EL (cell line): ENCODE measurements around the gene SLC6A9.

Experiments used
- DNase-seq: peaks from one replicate; pipeline ENCODE4 v3.0.0-alpha.2; 2016

The SLC6A9 gene

DNA sequence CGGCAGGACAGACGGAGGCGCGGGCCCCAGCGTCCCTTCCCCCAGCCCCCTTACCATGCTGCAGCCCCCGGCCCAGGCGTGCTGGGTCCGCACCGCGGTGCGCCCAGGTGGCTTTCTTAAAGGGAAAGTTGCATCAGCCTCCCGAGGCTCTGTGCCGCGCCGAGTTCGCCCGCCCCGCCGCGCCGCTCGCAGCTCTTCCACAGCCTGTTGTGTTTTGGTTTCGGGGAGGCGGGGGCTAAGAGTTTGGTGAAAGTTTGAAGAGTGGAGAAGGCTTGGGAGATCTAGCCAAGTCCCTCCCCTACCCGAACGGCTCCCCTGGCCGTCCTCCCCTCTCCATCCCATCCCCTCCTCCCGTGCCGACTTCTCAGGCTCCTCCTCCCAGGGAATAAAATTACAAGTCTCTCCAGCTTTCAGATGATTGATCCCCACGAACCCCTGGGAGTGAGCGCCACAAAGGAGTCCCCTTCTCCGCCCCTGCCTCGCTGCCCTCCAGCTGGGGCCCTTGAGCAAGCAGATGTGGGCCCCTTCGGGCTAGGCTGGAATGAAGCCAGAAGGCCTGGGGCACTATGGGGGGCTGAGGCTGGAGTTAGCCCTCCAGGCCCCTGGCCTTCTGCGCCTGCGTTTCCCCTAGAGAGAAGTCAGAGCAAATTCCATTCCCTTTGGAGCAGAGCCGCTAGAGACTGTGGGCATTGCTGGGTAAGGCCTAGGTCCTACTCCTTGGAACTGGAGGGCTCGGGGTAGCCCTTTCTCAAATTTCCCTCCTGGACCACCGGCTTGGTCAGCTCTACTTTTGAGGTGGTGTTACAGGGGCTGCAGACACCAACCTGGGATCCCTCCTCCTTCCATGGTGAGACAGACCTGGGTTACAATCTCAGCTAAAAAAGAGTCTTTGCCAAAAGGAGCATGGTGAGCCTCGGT, at the start of gene SLC6A9:
TSS of gene SLC6A9 (minus strand) at position 211 of the 918 bp plus-strand sequence. CDS start 7,185 bp downstream, outside the sequence.
- DNase-seq: peak; percentile 84

- DNase-seq: no peak
Observed at GRCh38 chr1:44079566-44079965, 48.3 kb upstream of the SLC6A9 start.

DNA sequence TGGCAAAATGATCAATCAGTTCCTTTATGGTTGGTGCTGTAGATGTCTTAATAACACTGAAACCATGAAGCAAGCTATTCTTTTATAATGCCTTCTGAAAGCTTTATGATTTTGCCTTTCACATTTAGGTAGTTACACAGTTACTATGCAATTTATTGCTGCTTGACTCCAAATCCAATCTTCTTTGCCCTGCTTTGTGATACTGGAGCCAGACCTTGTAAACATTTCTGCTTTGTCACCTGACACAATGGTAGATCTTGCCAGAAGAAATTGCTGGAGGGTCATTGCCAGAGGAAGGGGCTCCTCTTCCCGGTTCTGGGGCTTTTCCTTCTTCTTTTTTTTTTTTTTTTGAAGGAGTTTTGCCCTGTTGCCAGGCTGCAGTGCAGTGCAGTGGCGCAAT, 46.8 kb upstream of the SLC6A9 start:
- no peak for DNase-seq

GRCh38 chr1:44077421-44077820, 46.2 kb upstream of the SLC6A9 start:
- no peak for DNase-seq

DNA sequence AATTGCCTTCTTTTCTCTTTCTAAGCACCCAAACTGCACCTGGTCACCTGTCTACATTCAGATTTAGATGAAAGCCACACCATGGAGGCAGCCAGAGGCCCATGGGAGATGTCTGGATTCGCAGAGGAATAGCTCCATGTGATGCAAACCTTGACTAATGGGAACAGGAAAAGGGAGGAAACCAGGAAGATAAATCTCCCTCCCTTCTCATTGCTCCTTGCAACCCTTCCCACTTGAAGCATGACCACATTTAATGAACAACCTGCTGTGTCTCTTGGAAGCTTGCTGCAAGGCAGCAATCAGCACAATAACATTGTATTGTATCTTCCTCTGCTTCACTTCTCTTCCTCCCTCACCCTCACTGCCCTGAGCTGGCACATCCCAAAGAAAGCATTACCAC, 44.8 kb upstream of the SLC6A9 start:
- no peak for DNase-seq

GRCh38 chr1:44074415-44074814, 43.2 kb upstream of the SLC6A9 start:
- DNase-seq: no peak

DNA sequence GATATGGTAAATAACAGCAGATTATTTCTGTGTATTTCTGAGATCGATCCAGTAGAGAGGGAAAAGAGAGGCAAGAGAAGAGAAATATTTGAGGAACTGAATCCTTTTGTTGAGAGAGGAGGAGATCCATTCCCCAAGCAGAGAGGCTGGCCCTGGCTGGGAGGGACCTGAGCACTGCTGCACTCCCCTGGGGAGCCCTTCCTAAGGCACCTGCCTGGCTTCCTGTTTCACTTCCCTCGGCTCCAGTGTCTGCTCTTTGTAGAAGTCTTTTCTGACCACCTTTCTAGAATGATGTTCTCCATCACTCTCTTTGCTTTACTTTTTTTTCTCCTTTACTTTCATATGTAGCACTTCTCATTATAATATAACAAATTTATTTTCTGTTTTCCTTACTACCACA, 42.3 kb upstream of the SLC6A9 start:
- DNase-seq: no peak

DNA sequence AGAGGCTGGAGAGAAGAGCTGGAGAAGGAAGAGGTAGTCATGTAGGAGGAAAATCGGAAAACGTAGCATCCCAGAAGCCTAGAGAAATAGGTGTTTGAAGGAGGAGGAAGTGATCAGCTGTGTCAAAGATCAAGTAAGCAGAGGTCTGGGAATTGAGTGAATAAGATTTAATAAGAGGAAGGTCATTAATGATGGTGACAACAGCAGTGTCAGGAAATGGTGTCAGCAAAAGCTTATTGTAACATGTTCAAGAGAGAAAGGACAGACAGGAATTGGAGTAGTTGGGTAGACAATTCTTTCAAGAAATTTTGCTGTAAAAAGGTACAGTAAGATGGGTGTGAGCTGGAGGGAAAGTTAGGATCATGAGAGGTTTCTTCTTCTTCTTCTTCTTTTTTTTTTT, 41.6 kb upstream of the SLC6A9 start:
- DNase-seq: no peak

DNA sequence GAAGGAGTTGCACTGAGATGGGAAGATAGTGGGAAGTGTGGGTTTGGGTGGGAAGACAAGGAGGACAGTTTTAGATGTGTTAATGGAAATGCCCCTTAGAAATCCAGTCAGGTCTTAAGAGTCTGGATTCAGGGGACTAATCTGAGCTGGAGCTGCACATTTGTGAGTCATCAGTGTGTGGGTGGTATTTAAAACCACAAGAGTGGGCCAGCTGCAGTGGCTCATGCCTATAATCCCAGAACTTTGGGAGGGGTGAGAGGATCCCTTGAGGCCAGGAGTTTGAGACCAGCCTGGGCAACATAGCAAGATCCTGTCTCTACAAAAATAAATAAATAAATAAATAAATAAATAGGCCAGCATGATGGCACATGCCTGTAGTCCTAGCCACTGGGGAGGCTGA, 40.9 kb upstream of the SLC6A9 start:
- DNase-seq: peak; percentile 92

DNA sequence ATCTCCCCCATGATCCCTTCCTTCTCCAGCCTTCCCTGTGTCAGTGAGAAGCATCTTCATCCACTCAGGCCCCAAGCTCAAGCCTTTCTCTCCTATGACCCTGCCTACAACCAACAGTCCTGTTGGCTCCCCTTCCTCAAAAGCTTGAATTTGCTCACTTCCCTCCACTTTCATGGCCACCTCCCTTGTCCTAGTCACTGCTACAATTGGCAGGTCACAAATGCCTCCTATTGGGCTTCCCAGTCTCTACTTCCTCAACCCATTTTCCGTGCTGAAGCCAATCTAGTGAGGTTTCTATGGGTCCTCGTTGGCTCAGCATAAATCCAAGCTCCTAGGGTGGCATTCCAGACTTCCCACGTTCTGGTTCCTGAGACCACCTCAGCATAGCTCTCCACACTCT, 40.2 kb upstream of the SLC6A9 start:
- DNase-seq: no peak

DNA sequence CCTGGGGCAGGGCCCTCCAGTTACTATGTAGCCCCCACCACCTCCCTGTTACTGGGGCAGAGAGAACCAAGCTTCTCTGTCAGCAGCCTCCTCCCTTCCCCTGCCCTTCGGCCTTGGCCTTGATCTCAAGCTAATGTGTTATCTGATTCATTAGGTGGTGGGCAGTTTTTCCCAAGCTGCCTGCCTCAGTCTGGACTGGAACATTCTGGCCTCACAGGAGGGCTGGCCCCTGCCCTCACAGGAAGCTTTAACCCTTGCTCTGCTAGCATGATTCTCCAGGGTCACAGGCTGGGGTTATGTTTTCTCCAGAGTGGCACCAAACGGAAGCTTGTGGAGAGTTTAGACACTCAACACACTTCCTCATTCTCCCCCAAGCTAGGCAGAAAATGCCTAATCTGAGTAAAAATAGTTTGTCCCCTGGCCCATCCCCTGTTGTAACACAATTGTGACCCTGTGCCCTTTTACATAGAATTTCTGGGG, 37.2 kb upstream of the SLC6A9 start:
- DNase-seq: no peak

GRCh38 chr1:44067266-44068250, 36.3 kb upstream of the SLC6A9 start:
- DNase-seq: no peak

- DNase-seq: no peak
Observed at GRCh38 chr1:44062656-44063179, 31.5 kb upstream of the SLC6A9 start.

DNA sequence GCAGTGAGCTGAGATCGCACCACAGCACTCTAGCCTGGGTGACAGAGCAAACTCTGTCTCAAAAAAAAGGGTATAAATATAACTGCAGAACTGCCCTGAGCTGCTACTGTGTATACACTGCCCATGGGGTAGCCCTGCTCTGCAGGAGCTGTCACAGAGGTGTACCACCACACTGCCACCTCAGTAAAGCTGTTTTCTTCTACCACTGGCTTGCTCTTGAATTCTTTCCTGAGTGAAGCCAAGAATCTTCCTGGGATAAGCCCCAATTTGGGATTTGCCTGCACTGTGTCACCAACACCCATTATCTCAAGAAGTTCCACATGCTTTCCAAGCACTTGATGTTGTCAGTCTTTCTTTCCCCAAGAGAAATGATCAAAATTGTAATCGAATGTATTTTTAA, 30.6 kb upstream of the SLC6A9 start:
- no peak for DNase-seq

DNA sequence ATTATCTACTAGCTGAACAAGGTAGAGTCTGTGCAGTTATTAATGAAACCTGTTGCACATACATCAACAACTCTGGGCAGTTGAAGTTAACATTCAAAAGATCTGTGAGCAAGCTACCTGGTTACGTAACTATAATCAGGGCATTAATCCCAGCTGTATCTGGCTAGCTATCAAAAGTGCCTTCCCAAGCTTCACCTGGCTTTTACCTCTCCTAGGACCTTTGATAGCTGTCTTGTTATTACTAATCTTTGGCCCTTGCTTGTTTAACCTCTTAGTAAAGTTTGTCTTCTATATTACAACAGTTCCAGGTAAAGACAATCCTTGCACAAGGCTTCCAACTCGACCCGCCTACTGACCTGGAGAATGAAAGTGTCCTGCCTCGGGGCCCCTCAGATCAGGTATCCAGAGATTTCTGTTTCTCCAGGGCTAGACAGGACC, 29.6 kb upstream of the SLC6A9 start:
- no peak for DNase-seq

DNA sequence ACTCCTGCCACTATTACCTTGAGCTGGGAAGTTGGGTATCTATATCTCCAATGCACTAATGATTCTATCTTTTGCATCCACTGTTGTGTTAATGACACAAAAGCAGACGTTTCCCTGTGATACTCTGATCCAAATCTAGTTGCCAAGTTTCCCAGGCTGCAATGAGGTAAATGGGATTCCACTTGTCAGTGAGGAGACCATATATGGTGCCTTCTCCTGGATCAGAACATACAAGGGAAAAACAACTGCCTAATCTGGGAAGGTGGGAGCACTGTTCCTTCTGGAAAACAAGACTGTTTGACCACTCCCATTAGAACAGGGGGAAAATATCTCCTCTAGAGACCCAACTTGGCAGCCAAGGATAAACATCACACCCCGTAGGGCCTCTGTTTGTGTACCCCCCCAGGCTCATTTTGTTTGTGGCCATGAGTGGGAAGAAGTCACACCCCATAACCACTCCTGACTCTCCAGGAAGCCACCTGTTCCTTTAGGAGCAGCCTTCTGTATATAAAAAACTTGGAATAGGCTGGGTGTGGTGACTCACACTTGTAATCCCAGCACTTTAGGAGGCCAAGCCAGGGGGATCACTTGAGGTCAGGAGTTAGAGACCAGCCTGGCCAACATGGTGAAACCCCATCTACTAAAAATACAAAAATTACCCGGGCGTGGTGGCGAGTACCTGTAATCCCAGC, 28.5 kb upstream of the SLC6A9 start:
- no peak for DNase-seq

- DNase-seq: no peak
Observed at GRCh38 chr1:44059212-44059611, 27.9 kb upstream of the SLC6A9 start.

DNA sequence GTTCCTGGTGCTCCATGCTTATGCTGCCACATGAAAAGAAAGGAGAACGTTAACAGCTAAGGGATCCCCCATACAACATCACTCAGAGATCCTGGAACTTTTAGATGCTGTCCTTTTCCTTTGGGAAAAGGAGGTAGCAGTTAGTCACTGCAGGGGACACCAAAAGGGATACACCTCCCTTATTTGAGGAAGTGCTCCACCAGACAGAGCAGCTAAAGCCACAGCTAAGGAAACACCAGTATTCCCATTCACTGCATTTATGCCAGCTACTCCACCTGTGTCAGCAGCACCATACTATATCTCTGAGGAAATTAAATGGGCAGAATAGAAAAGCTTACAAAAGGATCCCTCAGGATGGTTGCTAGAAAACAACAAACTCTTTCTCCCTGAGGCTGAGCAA, 26.0 kb upstream of the SLC6A9 start:
- DNase-seq: no peak

- DNase-seq: no peak
Observed at GRCh38 chr1:44053394-44053793, 22.1 kb upstream of the SLC6A9 start.

- DNase-seq: no peak
Observed at GRCh38 chr1:44050261-44050660, 19.0 kb upstream of the SLC6A9 start.

- DNase-seq: peak; percentile 95
Observed at GRCh38 chr1:44049839-44050238, 18.6 kb upstream of the SLC6A9 start.

GRCh38 chr1:44048532-44049215, 17.4 kb upstream of the SLC6A9 start:
- DNase-seq: peak; percentile 77
